NCI-H82 treated with DMSO at 0.1 percent for 48 hours (cell line): ENCODE measurements around the gene STAU1.
"Not testable (repeated sequence)": the region's sequence is repeated elsewhere in the genome, so short reads cannot be mapped to it uniquely, and the experiment has no call there.

ENCODE experiments used
- DNase-seq: peaks from one replicate; lab custom pipeline; 2025; ENCODE audit not compliant: unreplicated experiment; lab: John Stamatoyannopoulos, UW

The STAU1 gene

GRCh38 chr20:49082295-49082694 lies 105.8 kb downstream of the STAU1 start:
- DNase-seq, result not testable (repeated sequence)

GRCh38 chr20:49078310-49078709 lies 109.8 kb downstream of the STAU1 start:
- no peak for DNase-seq

- no peak for DNase-seq
Observed at GRCh38 chr20:49074521-49074920, 113.6 kb downstream of the STAU1 start.
